ENCODE measurements around the gene TMEM126B.

The TMEM126B gene

DNA sequence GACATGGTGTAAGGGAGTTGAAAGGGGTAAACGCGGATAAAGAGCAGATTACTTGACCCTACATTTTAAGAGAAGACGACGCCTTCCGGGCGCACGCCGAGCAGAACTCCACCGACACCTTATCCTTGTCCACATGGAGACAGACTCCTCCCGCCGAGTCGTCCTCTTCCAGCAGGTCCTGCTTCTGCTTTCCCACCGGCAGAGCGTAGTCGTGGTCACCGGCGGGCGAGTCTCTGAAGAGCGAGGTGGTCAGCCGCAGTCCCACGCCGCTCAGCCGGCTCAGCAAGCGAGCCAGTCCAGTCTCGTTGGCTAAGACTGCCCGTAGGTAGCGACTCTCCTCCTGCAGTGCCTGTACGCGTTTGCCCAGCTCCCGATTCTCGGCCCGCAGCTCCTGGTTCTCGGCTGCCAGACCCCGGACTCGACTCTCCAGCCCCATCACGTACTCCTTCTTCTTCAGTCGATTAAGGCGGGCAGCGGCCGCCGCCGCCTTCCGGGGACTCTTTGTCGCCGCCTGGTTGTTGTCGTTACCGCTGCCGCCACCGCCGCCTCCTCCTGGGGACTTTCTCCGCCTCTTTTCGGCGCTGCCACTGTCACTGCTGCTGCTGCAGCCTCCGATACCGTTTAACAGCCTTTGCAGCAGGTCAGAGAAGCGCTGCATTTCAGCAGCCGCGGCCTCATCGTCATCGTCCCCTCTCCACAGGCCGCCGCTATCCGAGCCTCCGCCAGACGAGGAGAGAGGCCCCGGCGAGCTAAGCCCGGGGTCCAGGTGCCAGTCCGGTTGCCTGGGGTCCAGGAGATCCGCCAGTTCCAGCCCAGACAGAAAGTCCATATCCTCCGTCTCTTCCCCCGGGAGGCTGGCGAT is 35.6 kb downstream of the TMEM126B start:
- Histone ChIP-seq H3K79me2 (ENCODE audit: insufficient read depth, low read length) (peaks cover 59% of the 10 kb centered on the region), H3K9ac (ENCODE audit: low read length) (peak overlapping the region; percentile 100), H3K27ac (ENCODE audit: low read depth, low read length) (peak overlapping the region; percentile 90), H3K4me2 (ENCODE audit: low read depth, low read length, poor library complexity, severe bottlenecking) (peak overlapping the region; percentile 74), H2AFZ (ENCODE audit: low read depth, low read length, severe bottlenecking) (peak overlapping the region; percentile 82), H4K20me1 (ENCODE audit: low read depth, low read length) (peaks cover 47% of the 10 kb centered on the region), H3K9me2 (replicated peaks; ENCODE audit: insufficient read depth, low read length) (no peaks in the 10 kb centered on the region), H3K4me3 (ENCODE audit: insufficient read depth, low read length, poor library complexity, severe bottlenecking) (peak overlapping the region; percentile 61), H3K9me3 (ENCODE audit: insufficient read depth, low read length) (no peaks in the 10 kb centered on the region), H3K27me3 (ENCODE audit: low read length) (no peaks in the 10 kb centered on the region), H3K36me3 (ENCODE audit: low read length) (peaks cover 42% of the 10 kb centered on the region), H3F3A (ENCODE audit: insufficient read depth) (peaks cover 15% of the 10 kb centered on the region)
- TF ChIP-seq EZH2phosphoT487 (conservative IDR thresholded peaks at IDR 0.05; ENCODE audit: low read length) (no peak), CTCF (IDR thresholded peaks at IDR 0.05; ENCODE audit: insufficient read depth, low read length, poor library complexity, severe bottlenecking) (peak; percentile 33)

DNA sequence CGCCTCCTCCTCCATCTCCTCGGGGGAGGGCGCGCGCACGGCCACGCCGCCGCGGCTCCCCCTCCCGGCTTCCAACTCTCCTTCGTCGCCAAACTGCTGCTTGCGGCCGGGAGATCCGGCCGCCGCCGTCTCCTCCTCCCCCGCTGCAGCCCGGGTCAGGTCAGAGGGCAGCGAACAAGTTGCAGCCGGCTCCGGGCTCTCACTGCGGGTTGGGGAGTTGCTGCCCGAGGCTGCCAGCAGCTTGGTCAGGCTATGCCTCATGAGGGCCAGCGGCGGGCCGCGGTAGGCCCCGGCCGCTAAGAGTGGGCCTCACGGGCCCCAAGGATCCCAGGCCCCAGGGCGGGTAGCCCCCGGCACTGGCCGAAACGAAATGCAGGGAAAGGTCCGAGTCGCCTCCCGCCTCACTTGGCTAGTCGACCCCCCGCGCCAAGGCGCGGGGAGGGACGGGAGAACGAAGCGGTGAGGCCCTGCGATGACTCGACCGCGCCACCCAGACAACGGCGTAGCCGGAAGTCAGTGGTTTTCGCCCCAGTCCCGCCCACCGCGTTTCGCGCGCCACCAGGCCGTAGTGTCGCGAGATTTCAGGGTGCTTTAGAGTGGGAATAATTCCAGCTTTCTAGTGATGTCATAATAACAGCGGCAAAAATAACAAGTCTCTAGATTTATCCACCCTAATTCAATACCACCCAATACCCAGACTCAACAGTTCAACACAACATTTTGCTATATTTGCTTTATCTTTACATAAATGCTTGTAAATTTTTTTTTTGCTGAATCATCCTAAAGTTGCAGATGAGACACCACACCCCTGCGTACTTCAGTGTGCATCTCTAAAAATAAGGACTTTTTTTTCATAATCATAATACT is 36.5 kb downstream of the TMEM126B start, which contains the start of gene CREBZF:
Gene CREBZF (minus strand): TSS at position 515 of the 867 bp plus-strand sequence. CDS start 254 bp downstream, at position 261.
- TF ChIP-seq CTCF (IDR thresholded peaks at IDR 0.05; ENCODE audit: insufficient read depth, low read length, poor library complexity, severe bottlenecking) = no peak
- no peak for TF ChIP-seq EZH2phosphoT487 (conservative IDR thresholded peaks at IDR 0.05; ENCODE audit: low read length)
- H3K79me2 ChIP-seq (ENCODE audit: insufficient read depth, low read length) = peaks cover 50% of the 10 kb centered on the region
- H3K36me3 ChIP-seq (ENCODE audit: low read length) = peaks cover 33% of the 10 kb centered on the region

DNA sequence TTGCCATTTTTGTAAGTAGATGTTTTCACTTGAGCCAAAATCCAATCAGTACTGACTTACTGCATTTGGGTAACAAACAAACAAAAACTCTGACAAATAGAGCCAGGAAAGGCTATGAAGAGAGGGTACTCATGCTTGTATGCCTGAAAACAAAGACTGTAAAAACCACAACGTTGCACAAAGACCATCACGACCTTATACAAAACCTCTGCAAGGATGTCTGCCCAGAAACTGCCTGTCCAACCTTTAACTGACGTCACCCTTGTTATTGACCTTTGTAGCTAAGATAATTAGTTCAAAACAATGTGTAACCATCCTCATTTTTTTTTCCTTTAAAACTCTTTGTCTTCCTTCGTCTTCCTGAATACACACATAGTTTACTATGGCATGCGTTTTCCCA is 37.3 kb downstream of the TMEM126B start:
- Histone ChIP-seq H3K9me3 (ENCODE audit: insufficient read depth, low read length) (no peaks in the 10 kb centered on the region), H3K9ac (ENCODE audit: low read length) (peak overlapping the region; percentile 100), H3F3A (ENCODE audit: insufficient read depth) (peaks cover 7% of the 10 kb centered on the region), H3K27ac (ENCODE audit: low read depth, low read length) (peak overlapping the region; percentile 90; the same call in 1 of the 2 replicates), H3K27me3 (ENCODE audit: low read length) (no peaks in the 10 kb centered on the region), H3K79me2 (ENCODE audit: insufficient read depth, low read length) (peaks cover 41% of the 10 kb centered on the region), H3K4me3 (ENCODE audit: insufficient read depth, low read length, poor library complexity, severe bottlenecking) (no peak overlapping the region), H3K4me2 (ENCODE audit: low read depth, low read length, poor library complexity, severe bottlenecking) (peak overlapping the region; percentile 74), H3K36me3 (ENCODE audit: low read length) (peaks cover 25% of the 10 kb centered on the region), H4K20me1 (ENCODE audit: low read depth, low read length) (peaks cover 30% of the 10 kb centered on the region), H3K9me2 (replicated peaks; ENCODE audit: insufficient read depth, low read length) (no peaks in the 10 kb centered on the region), H2AFZ (ENCODE audit: low read depth, low read length, severe bottlenecking) (peak overlapping the region; percentile 82)
- TF ChIP-seq CTCF (IDR thresholded peaks at IDR 0.05; ENCODE audit: insufficient read depth, low read length, poor library complexity, severe bottlenecking) (no peak), EZH2phosphoT487 (conservative IDR thresholded peaks at IDR 0.05; ENCODE audit: low read length) (no peak)

More for the DNA sequence above, 36.5 kb downstream of the TMEM126B start, which contains the start of gene CREBZF:
- Histone ChIP-seq H3F3A (ENCODE audit: insufficient read depth) (peaks cover 14% of the 10 kb centered on the region), H3K9me3 (ENCODE audit: insufficient read depth, low read length) (no peaks in the 10 kb centered on the region), H3K4me3 (ENCODE audit: insufficient read depth, low read length, poor library complexity, severe bottlenecking) (peak within 1 kb of the TSS; percentile 61), H3K27me3 (ENCODE audit: low read length) (no peaks in the 10 kb centered on the region), H3K4me2 (ENCODE audit: low read depth, low read length, poor library complexity, severe bottlenecking) (peak within 1 kb of the TSS; percentile 74), H2AFZ (ENCODE audit: low read depth, low read length, severe bottlenecking) (peak within 1 kb of the TSS; percentile 82), H4K20me1 (ENCODE audit: low read depth, low read length) (peaks cover 38% of the 10 kb centered on the region), H3K27ac (ENCODE audit: low read depth, low read length) (peak within 1 kb of the TSS; percentile 90), H3K9ac (ENCODE audit: low read length) (peak within 1 kb of the TSS; percentile 100), H3K9me2 (replicated peaks; ENCODE audit: insufficient read depth, low read length) (no peaks in the 10 kb centered on the region)

Measured in SU-DHL-6 (cell line).